Loucy (cell line): ENCODE measurements around the gene INTS12.
"Not testable (repeated sequence)": the region's sequence is repeated elsewhere in the genome, so short reads cannot be mapped to it uniquely, and the experiment has no call there.

Experiments
- H2AFZ ChIP-seq: fragments of 200-600 bp; sonication (generic); 2 replicates; pipeline ENCODE4 v1.6.0; 2016; ENCODE audit warnings: antibody characterized with exemption, mild to moderate bottlenecking, low read length, moderate library complexity
- H3F3A ChIP-seq: fragments of 200-600 bp; 2 replicates; pipeline ENCODE4 v1.6.0; 2016; ENCODE audit warnings: antibody characterized with exemption, low read depth, mild to moderate bottlenecking
- H3K27me3 ChIP-seq: fragments of 200-600 bp; sonication (generic); 2 replicates; pipeline ENCODE4 v1.6.1; 2014; ENCODE audit warnings: low read length, mild to moderate bottlenecking; ENCODE audit not compliant: insufficient read depth, poor library complexity, severe bottlenecking
- H3K36me3 ChIP-seq: fragments of 200-600 bp; sonication (generic); 2 replicates; pipeline ENCODE4 v1.6.1; 2016; ENCODE audit warnings: low read length; ENCODE audit not compliant: insufficient read depth
- H3K4me1 ChIP-seq: fragments of 200-600 bp; sonication (generic); 2 replicates; pipeline ENCODE4 v1.5.1; 2014; ENCODE audit warnings: low read length, mild to moderate bottlenecking; ENCODE audit not compliant: insufficient read depth, poor library complexity, severe bottlenecking
- H3K4me2 ChIP-seq: fragments of 200-600 bp; sonication (generic); 2 replicates; pipeline ENCODE4 v1.6.0; 2014; ENCODE audit warnings: antibody characterized with exemption, low read length, low read depth, mild to moderate bottlenecking; ENCODE audit not compliant: poor library complexity, severe bottlenecking
- H3K4me3 ChIP-seq: fragments of 200-600 bp; sonication (generic); 2 replicates; pipeline ENCODE4 v1.5.1; 2014; ENCODE audit warnings: low read length, mild to moderate bottlenecking, mixed read lengths; ENCODE audit not compliant: poor library complexity, severe bottlenecking
- H3K79me2 ChIP-seq: fragments of 200-600 bp; sonication (generic); 2 replicates; pipeline ENCODE4 v1.6.1; 2014; ENCODE audit warnings: low read length; ENCODE audit not compliant: insufficient read depth
- H3K9ac ChIP-seq: fragments of 200-600 bp; sonication (generic); 2 replicates; pipeline ENCODE4 v1.6.0; 2014; ENCODE audit warnings: mild to moderate bottlenecking, low read depth, low read length, moderate library complexity; ENCODE audit not compliant: poor library complexity, severe bottlenecking
- H3K9me2 ChIP-seq: fragments of 200-600 bp; sonication (generic); replicated peaks from 2 replicates; pipeline ENCODE4 v1.6.1; 2016; ENCODE audit warnings: low read depth, low read length, mixed read lengths
- H3K9me3 ChIP-seq: fragments of 200-600 bp; sonication (generic); 2 replicates; pipeline ENCODE4 v1.6.1; 2014; ENCODE audit warnings: mild to moderate bottlenecking, antibody characterized with exemption, low read length, low read depth; ENCODE audit not compliant: insufficient read depth
- H4K20me1 ChIP-seq: fragments of 200-600 bp; sonication (generic); 2 replicates; pipeline ENCODE4 v1.6.0; 2014; ENCODE audit warnings: antibody characterized with exemption, low read length, mild to moderate bottlenecking; ENCODE audit not compliant: insufficient read depth, poor library complexity, severe bottlenecking
- EZH2phosphoT487 ChIP-seq: fragments of 200-600 bp; IDR thresholded peaks from 2 replicates; pipeline ENCODE4 v1.6.1; 2018; ENCODE audit warnings: antibody characterized with exemption, mild to moderate bottlenecking, moderate library complexity, borderline replicate concordance
- TF ChIP-seq, protein P1 (sequence below): fragments of 200-600 bp; sonication (generic); conservative IDR thresholded peaks from 2 replicates; pipeline ENCODE4 v1.5.1; 2014; ENCODE audit warnings: mild to moderate bottlenecking, antibody characterized with exemption, low read length

INTS12 gene

DNA sequence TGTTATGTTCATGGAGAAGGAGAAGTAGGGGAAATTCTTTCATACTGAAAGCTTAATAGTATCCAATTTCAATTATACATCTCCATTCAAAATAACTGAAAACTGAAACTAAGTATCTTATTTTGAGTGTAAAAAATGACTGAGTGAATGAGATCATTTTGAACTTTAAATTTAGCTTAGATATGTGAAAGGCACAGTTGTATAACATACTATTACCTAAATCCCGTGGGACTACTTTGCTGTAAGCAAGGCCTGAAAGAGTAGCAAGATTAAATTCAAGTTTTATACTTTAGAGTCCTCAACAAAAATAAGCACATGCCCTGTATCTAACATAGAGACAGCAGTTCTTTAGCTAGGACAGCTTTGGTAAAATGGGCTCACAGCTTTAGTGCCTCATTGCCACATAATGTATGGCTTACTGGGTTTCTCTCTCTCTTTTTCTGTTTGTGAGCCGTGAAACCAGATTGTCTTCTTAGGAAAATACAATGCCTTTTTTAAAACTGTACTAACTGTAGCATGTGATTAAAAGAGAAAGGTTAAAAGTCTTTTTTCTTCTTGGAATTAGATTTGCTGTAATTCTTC is 43.3 kb upstream of the INTS12 start:
- Histone ChIP-seq H4K20me1 (no peaks in the 10 kb centered on the region), H3K4me1 (no peaks in the 10 kb centered on the region), H3K4me3 (no peak overlapping the region), H3K9me2 (no peaks in the 10 kb centered on the region), H3K9me3 (no peaks in the 10 kb centered on the region), H3F3A (no peaks in the 10 kb centered on the region), H3K4me2 (no peak overlapping the region), H2AFZ (no peak overlapping the region), H3K79me2 (no peaks in the 10 kb centered on the region), H3K9ac (no peak overlapping the region), H3K27me3 (no peaks in the 10 kb centered on the region), H3K36me3 (no peaks in the 10 kb centered on the region)
- TF ChIP-seq EZH2phosphoT487 = no peak
- TF ChIP-seq, protein P1, sequence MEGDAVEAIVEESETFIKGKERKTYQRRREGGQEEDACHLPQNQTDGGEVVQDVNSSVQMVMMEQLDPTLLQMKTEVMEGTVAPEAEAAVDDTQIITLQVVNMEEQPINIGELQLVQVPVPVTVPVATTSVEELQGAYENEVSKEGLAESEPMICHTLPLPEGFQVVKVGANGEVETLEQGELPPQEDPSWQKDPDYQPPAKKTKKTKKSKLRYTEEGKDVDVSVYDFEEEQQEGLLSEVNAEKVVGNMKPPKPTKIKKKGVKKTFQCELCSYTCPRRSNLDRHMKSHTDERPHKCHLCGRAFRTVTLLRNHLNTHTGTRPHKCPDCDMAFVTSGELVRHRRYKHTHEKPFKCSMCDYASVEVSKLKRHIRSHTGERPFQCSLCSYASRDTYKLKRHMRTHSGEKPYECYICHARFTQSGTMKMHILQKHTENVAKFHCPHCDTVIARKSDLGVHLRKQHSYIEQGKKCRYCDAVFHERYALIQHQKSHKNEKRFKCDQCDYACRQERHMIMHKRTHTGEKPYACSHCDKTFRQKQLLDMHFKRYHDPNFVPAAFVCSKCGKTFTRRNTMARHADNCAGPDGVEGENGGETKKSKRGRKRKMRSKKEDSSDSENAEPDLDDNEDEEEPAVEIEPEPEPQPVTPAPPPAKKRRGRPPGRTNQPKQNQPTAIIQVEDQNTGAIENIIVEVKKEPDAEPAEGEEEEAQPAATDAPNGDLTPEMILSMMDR = no peak

DNA sequence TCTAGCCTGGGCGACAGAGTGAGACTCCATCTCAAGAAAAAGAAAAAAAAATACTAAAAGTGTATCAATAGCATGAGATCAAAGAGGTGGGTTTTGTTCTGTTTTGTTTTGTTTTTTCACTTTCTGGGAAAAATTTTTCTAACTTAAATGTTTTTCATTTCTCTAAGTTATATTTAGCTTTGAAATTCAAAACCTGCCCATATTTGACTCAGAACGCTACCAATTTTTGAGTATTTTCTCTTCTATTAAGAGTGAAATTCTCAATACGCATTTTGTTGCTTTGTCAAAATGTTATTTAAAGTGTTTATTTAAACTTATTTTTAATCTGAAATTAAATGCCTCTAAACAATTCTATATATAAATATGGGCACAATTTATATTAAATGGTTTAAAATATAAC is 39.7 kb upstream of the INTS12 start:
- Histone ChIP-seq H2AFZ (no peak overlapping the region), H3K9me3 (no peaks in the 10 kb centered on the region), H3K79me2 (no peaks in the 10 kb centered on the region), H3K9me2 (0 out of 2 replicates have a peak, but pooled peaks cover 6% of the 10 kb centered on the region), H3K27me3 (no peaks in the 10 kb centered on the region), H3K4me1 (no peaks in the 10 kb centered on the region), H3F3A (no peaks in the 10 kb centered on the region), H3K4me2 (no peak overlapping the region), H4K20me1 (no peaks in the 10 kb centered on the region), H3K9ac (no peak overlapping the region), H3K36me3 (no peaks in the 10 kb centered on the region; the same call in 1 of the 2 replicates), H3K4me3 (no peak overlapping the region)
- TF ChIP-seq EZH2phosphoT487 = no peak
- TF ChIP-seq, protein P1 = no peak

DNA sequence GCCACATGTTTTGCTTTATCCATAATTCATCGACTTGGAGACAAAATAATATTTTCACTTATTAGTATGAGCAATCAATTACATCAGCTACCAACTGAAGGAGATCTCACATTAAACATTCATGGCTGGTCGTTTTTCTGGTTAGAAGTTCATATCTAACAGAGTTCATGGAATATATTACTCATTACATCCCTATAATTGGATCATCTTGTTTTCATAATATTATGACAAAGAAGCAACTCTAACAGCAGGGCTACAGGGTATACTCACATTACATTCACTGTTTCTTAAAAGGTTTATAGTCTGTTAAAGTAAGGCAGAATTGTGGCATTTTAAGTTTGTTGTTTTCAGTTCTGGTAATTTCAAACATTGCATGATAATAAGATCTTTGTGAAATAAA is 33.1 kb upstream of the INTS12 start:
- H3K36me3 ChIP-seq = no peaks in the 10 kb centered on the region; the same call in 1 of the 2 replicates
- peaks cover 13% of the 10 kb centered on the region; the same call in 1 of the 2 replicates for H3K9me3 ChIP-seq
- 0 out of 2 replicates have a peak, but pooled peaks cover 6% of the 10 kb centered on the region for H3K9me2 ChIP-seq
- H3K4me1 ChIP-seq = no peaks in the 10 kb centered on the region
- H3K27me3 ChIP-seq = no peaks in the 10 kb centered on the region
- H3K9ac ChIP-seq = no peak overlapping the region
- H2AFZ ChIP-seq = no peak overlapping the region
- TF ChIP-seq, protein P1 = no peak
- TF ChIP-seq EZH2phosphoT487 = no peak
- H4K20me1 ChIP-seq = no peaks in the 10 kb centered on the region
- H3K4me3 ChIP-seq = no peak overlapping the region
- no peaks in the 10 kb centered on the region for H3F3A ChIP-seq
- no peak overlapping the region for H3K4me2 ChIP-seq
- H3K79me2 ChIP-seq = no peaks in the 10 kb centered on the region

DNA sequence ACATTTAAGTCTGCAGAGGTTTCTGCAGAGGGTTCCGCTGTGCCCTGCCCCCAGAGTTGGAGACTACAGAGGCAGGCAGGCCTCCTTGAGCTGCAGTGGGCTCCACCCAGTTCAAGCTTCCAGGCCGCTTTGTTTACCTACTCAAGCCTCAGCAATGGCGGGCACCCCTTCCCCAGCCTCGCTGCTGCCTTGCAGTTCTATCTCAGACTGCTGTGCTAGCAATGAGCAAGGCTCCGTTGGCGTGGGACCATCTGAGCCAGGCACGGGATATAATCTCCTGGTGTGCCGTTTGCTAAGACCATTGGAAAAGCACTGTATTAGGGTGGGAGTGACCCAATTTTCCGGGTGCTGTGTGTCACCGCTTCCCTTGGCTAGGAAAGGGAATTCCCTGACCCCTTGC is 26.7 kb upstream of the INTS12 start:
- not testable (repeated sequence) for H4K20me1 ChIP-seq, H3K36me3 ChIP-seq, H2AFZ ChIP-seq

DNA sequence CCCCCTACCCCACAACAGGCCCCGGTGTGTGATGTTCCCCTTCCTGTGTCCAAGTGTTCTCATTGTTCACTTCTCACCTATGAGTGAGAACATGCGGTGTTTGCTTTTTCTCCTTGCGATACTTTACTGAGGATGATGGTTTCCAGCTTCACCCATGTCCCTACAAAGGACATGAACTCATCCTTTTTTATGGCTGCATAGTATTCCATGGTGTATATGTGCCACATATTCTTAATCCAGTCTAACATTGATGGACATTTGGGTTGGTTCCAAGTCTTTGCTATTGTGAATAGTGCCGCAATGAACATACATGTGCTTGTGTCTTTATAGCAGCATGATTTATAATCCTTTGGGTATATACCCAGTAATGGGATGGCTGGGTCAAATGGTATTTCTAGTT is 21.4 kb upstream of the INTS12 start:
- H3K9ac ChIP-seq, H3K4me1 ChIP-seq, H3F3A ChIP-seq, H3K4me3 ChIP-seq, H3K36me3 ChIP-seq, H2AFZ ChIP-seq, H3K9me3 ChIP-seq, H3K79me2 ChIP-seq, H4K20me1 ChIP-seq, H3K27me3 ChIP-seq, H3K4me2 ChIP-seq, H3K9me2 ChIP-seq: not testable (repeated sequence)

More for the DNA sequence above, 26.7 kb upstream of the INTS12 start:
- not testable (repeated sequence) for H3K4me1 ChIP-seq, H3K79me2 ChIP-seq, H3K9ac ChIP-seq, H3F3A ChIP-seq, H3K9me2 ChIP-seq, H3K4me3 ChIP-seq, H3K27me3 ChIP-seq, H3K4me2 ChIP-seq
- peaks cover 13% of the 10 kb centered on the region; the same call in 1 of the 2 replicates for H3K9me3 ChIP-seq
